Measurements from ENCODE around the gene MMP28. TPM values are rescaled to one million over a fixed set of nuclear protein-coding genes. Genes with fewer than 3 reads are reported as not detected.

Gene MMP28
- total RNA-seq, 1 experiment from 2014 or later, result 0.18 TPM

- DNase-seq (ENCODE audit: low read depth), result peak; percentile 69
Observed at GRCh38 chr17:35726127-35726952, 69.1 kb downstream of the MMP28 start.

GRCh38 chr17:35725802-35726126 lies 69.7 kb downstream of the MMP28 start:
- DNase-seq (ENCODE audit: low read depth), result no peak

GRCh38 chr17:35725058-35725457 lies 70.4 kb downstream of the MMP28 start:
- DNase-seq (ENCODE audit: low read depth), result no peak

GRCh38 chr17:35723735-35724134 lies 71.7 kb downstream of the MMP28 start:
- DNase-seq (ENCODE audit: low read depth), result no peak

- no peak for DNase-seq (ENCODE audit: low read depth)
Observed at GRCh38 chr17:35717475-35717874, 78.0 kb downstream of the MMP28 start.

- DNase-seq (ENCODE audit: low read depth), result no peak
Observed at GRCh38 chr17:35716897-35717465, 78.5 kb downstream of the MMP28 start.

- no peak for DNase-seq (ENCODE audit: low read depth)
Observed at GRCh38 chr17:35716173-35716572, 79.3 kb downstream of the MMP28 start.

Other genes with a start within 250 kb of the MMP28 start
- not detected in 2 replicates for gene SLFN14, start 234.8 kb downstream of the MMP28 start, total RNA-seq (2014; rRNA removed; shearing (Covaris generic))
- gene PEX12, start 217.1 kb downstream of the MMP28 start, total RNA-seq (2014; rRNA removed; shearing (Covaris generic)), result 8.8 and 9.9 TPM in 2 replicates
- gene AP2B1, start 208.3 kb downstream of the MMP28 start, total RNA-seq (2014; rRNA removed; shearing (Covaris generic)), result 66.7 and 130 TPM in 2 replicates
- 6.8 and 7.6 TPM in 2 replicates for gene RASL10B, start 64.0 kb downstream of the MMP28 start, total RNA-seq (2014; rRNA removed; shearing (Covaris generic))
- 0.05 TPM in 1 of 2 replicates, not detected in the other for gene GAS2L2, start 42.4 kb downstream of the MMP28 start, total RNA-seq (2014; rRNA removed; shearing (Covaris generic))
- gene C17orf50, start 34.8 kb downstream of the MMP28 start, total RNA-seq (2014; rRNA removed; shearing (Covaris generic)), result not detected in 2 replicates
- 27.5 and 41.3 TPM in 2 replicates for gene TAF15, start 13.8 kb upstream of the MMP28 start, total RNA-seq (2014; rRNA removed; shearing (Covaris generic))
- not detected in 2 replicates for gene HEATR9, start 73.2 kb upstream of the MMP28 start, total RNA-seq (2014; rRNA removed; shearing (Covaris generic))
- gene CCL5, start 84.7 kb upstream of the MMP28 start, total RNA-seq (2014; rRNA removed; shearing (Covaris generic)), result not detected in 2 replicates
- 3.2 and 5.1 TPM in 2 replicates for gene RDM1, start 135.1 kb upstream of the MMP28 start, total RNA-seq (2014; rRNA removed; shearing (Covaris generic))
- not detected in 2 replicates for gene LYZL6, start 148.1 kb upstream of the MMP28 start, total RNA-seq (2014; rRNA removed; shearing (Covaris generic))
- not detected in 2 replicates for gene CCL16, start 185.9 kb upstream of the MMP28 start, total RNA-seq (2014; rRNA removed; shearing (Covaris generic))
- gene CCL14, start 191.1 kb upstream of the MMP28 start, total RNA-seq (2014; rRNA removed; shearing (Covaris generic)), result not detected in 2 replicates
- gene CCL15, start 205.9 kb upstream of the MMP28 start, total RNA-seq (2014; rRNA removed; shearing (Covaris generic)), result not detected in 2 replicates
- not detected in 2 replicates for gene CCL23, start 222.3 kb upstream of the MMP28 start, total RNA-seq (2014; rRNA removed; shearing (Covaris generic))